SH-SY5Y (cell line): ENCODE measurements around the gene PNPLA7.

Source experiments
- GATA2 ChIP-seq: IDR thresholded peaks from 2 replicates; pipeline ENCODE4 v1.6.1; 2011; ENCODE audit warnings: mild to moderate bottlenecking, low read depth, low read length
- GATA3 ChIP-seq: IDR thresholded peaks from 2 replicates; pipeline ENCODE4 v1.6.1; 2011; ENCODE audit warnings: low read depth, mild to moderate bottlenecking, low read length, moderate library complexity

- TF ChIP-seq GATA3 = no peak
- TF ChIP-seq GATA2 = no peak
These were observed 85.8 kb downstream of the PNPLA7 start for GRCh38 chr9:137464291-137464999.
